ENCODE measurements around the gene MVB12B. TPM values are rescaled to one million over a fixed set of nuclear protein-coding genes. Genes with fewer than 3 reads are reported as not detected.

MVB12B gene
- total RNA-seq, 1 donor from 2014 or later: 16.5 TPM

GRCh38 chr9:126309427-126310189, 17.0 kb upstream of the MVB12B start:
- H3K9me3 ChIP-seq: no peaks in the 10 kb centered on the region
- no peak overlapping the region for H3K4me3 ChIP-seq
- intact Hi-C loops (cut with DNase I): loop anchor here (5.0 kb wide), 1 partner anchor 88 kb away; no protein-coding TSS in a partner anchor
- no peak overlapping the region for H3K27ac ChIP-seq
- DNase-seq (ENCODE audit: extremely low spot score in 2 of 2): peak; percentile 47 to 84
- H3K36me3 ChIP-seq: no peaks in the 10 kb centered on the region
- no peaks in the 10 kb centered on the region for H3K27me3 ChIP-seq
- TF ChIP-seq POLR2A (IDR thresholded peaks at IDR 0.05) (no peak), POLR2AphosphoS5 (IDR thresholded peaks at IDR 0.05; ENCODE audit: insufficient read depth in 1 of 2, low read depth in 1 of 2) (no peak), CTCF (IDR thresholded peaks at IDR 0.05) (no peak)
- H3K4me1 ChIP-seq: no peaks in the 10 kb centered on the region

- no peaks in the 10 kb centered on the region for H3K36me3 ChIP-seq
- TF ChIP-seq CTCF (IDR thresholded peaks at IDR 0.05): no peak
- no peak for TF ChIP-seq POLR2A (IDR thresholded peaks at IDR 0.05)
- no peak for TF ChIP-seq POLR2AphosphoS5 (IDR thresholded peaks at IDR 0.05; ENCODE audit: insufficient read depth in 1 of 2, low read depth in 1 of 2)
- no peak for DNase-seq (ENCODE audit: extremely low spot score in 2 of 2)
- no peak overlapping the region for H3K27ac ChIP-seq
- H3K27me3 ChIP-seq: no peaks in the 10 kb centered on the region
- H3K4me1 ChIP-seq: no peaks in the 10 kb centered on the region
- H3K9me3 ChIP-seq: no peaks in the 10 kb centered on the region
- intact Hi-C loops (cut with DNase I): no loop called here
- no peak overlapping the region for H3K4me3 ChIP-seq
Observed at GRCh38 chr9:126312584-126313551, 13.8 kb upstream of the MVB12B start.

- H3K27ac ChIP-seq: no peak overlapping the region
- H3K36me3 ChIP-seq: no peaks in the 10 kb centered on the region
- no peaks in the 10 kb centered on the region for H3K9me3 ChIP-seq
- DNase-seq (ENCODE audit: extremely low spot score in 2 of 2): no peak
- intact Hi-C loops (cut with DNase I): no loop called here
- TF ChIP-seq CTCF (IDR thresholded peaks at IDR 0.05): no peak
- TF ChIP-seq POLR2A (IDR thresholded peaks at IDR 0.05): no peak
- TF ChIP-seq POLR2AphosphoS5 (IDR thresholded peaks at IDR 0.05; ENCODE audit: insufficient read depth in 1 of 2, low read depth in 1 of 2): no peak
- no peaks in the 10 kb centered on the region for H3K27me3 ChIP-seq
- H3K4me1 ChIP-seq: no peaks in the 10 kb centered on the region
- no peak overlapping the region for H3K4me3 ChIP-seq
Observed at GRCh38 chr9:126316085-126316655, 10.5 kb upstream of the MVB12B start.

DNA sequence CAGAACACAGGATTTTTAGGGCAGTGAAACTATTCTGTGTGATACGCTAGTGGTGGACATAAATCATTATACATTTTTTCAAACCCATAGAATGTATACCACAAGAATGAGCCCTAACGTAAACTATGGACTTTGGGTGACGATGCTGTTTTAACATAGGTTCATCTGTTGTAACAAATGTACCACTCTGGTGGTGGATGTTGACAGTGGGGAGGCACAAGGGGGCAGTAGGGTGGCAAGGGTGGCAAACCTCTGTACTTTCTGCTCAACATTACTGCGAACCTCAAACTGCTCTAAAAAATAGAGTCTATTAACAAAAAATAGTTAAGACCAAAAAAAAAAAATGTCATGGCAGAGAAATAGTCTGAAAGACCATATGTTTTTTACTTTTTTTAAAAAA, 9.1 kb upstream of the MVB12B start:
- H3K4me3 ChIP-seq: no peak overlapping the region
- H3K27me3 ChIP-seq: no peaks in the 10 kb centered on the region
- H3K4me1 ChIP-seq: no peaks in the 10 kb centered on the region
- no peaks in the 10 kb centered on the region for H3K9me3 ChIP-seq
- no peak overlapping the region for H3K27ac ChIP-seq
- TF ChIP-seq POLR2AphosphoS5 (IDR thresholded peaks at IDR 0.05; ENCODE audit: insufficient read depth in 1 of 2, low read depth in 1 of 2): no peak
- peak in 1 of 3 experiments; percentile 25 for TF ChIP-seq CTCF (IDR thresholded peaks at IDR 0.05)
- no peaks in the 10 kb centered on the region for H3K36me3 ChIP-seq
- intact Hi-C loops (cut with DNase I): no loop called here
- DNase-seq (ENCODE audit: extremely low spot score in 2 of 2): no peak

Measured in vagina (tissue), 2 donors.